ENCODE results near the gene UTRN. TPM values are rescaled to one million over a fixed set of nuclear protein-coding genes. Genes with fewer than 3 reads are reported as not detected.

Gene UTRN
- total RNA-seq, 2 experiments from 2014 or later, result 143 to 153 TPM

DNA sequence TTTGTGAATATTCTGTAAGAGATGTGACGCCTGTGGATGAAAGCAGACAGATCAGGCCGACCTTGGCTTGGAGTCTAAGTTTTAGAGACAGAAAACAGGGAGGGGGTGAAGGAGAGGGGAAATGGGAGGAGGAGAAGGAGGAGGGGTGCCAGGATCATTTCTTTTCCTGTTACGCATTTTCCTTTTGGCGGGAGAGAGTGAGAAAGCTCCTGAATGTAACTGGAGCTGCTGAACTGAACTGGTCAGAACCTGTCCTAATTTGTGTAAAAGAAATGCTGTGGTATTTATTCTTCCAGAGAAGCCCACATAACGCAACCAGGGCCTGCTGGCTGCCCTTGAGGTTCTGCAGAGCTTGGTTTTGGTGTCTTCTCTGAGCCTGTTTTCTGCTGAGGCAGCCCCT, 41.9 kb downstream of the UTRN start:
- H3K4me1 Mint-ChIP-seq (ENCODE audit: low read depth), result peaks cover 7% of the 10 kb centered on the region
- H3K9me3 Mint-ChIP-seq, result no peaks in the 10 kb centered on the region
- no peaks in the 10 kb centered on the region for H3K36me3 ChIP-seq (ENCODE audit: insufficient read depth, low read length)
- ChIA-PET CTCF (no interaction called here), POLR2A (no interaction called here)
- TF ChIP-seq, protein P1, sequence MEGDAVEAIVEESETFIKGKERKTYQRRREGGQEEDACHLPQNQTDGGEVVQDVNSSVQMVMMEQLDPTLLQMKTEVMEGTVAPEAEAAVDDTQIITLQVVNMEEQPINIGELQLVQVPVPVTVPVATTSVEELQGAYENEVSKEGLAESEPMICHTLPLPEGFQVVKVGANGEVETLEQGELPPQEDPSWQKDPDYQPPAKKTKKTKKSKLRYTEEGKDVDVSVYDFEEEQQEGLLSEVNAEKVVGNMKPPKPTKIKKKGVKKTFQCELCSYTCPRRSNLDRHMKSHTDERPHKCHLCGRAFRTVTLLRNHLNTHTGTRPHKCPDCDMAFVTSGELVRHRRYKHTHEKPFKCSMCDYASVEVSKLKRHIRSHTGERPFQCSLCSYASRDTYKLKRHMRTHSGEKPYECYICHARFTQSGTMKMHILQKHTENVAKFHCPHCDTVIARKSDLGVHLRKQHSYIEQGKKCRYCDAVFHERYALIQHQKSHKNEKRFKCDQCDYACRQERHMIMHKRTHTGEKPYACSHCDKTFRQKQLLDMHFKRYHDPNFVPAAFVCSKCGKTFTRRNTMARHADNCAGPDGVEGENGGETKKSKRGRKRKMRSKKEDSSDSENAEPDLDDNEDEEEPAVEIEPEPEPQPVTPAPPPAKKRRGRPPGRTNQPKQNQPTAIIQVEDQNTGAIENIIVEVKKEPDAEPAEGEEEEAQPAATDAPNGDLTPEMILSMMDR (IDR thresholded peaks at IDR 0.05), result no peak
- no peaks in the 10 kb centered on the region for H3K36me3 Mint-ChIP-seq (ENCODE audit: low read depth)
- no peak overlapping the region for H3K4me3 Mint-ChIP-seq
- DNase-seq, result no peak
- no peak overlapping the region for H3K4me3 ChIP-seq (ENCODE audit: low read length)
- no peaks in the 10 kb centered on the region for H3K27me3 ChIP-seq (ENCODE audit: control insufficient read depth in 1 of 2, insufficient read depth in 2 of 2, low read length in 2 of 2)
- H3K9me3 ChIP-seq (ENCODE audit: control insufficient read depth in 1 of 2, insufficient read depth in 1 of 2, low read length in 2 of 2), result no peaks in the 10 kb centered on the region
- H3K27ac Mint-ChIP-seq, result no peak overlapping the region
- H3K27me3 Mint-ChIP-seq, result no peaks in the 10 kb centered on the region
- H3K4me1 ChIP-seq (ENCODE audit: insufficient read depth, low read length), result no peaks in the 10 kb centered on the region
- intact Hi-C loops (cut with DNase I, micrococcal nuclease), result no loop called here
- no peak for ATAC-seq (ENCODE audit: poor library complexity)
- no peak overlapping the region for H3K27ac ChIP-seq (ENCODE audit: low read depth in 1 of 2, low read length in 2 of 2)

DNA sequence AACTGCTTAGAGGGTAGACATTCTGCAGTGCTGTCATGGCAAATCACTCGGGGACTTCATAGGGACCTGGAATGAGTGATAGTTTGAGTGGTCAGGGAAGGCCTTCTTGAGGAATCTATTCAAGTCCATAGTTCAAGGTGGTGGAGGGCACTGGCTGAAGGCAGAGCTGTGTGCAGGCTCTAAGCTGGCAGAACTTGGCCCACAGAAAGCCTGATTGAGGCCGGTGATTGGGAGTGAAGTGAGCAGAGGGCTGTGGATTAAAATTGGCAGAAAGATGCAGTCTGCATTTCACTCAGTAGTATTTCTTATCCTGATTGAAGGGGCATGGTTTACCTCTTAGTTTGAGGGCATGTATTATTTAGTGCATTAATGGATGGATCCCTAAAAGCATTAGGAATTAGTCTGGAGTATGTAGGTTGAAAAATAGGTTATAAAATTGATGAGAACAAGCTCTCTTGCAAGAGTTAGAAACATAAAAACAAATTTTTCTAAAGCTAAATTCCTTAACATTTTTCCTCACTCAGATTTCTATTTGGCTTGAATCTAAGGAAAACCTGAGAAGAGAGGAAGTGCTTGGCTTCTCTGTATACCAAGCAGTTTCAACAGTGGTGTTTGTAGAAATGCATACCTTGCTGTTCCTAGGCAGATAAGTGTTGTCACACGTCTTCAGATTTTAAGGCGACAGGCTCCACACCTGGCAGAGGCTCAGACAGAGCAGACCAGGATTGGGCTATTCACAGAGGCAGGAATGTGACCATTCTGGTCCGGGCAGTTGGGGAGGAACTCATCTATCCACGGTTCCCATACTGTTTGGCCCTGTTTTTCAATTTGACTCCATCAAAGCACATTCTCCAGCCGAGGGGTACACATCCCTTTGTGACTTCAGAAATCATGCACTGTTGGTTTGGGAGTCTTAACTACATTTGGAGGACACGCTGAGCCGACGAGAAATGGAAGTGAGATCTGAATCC, 45.2 kb downstream of the UTRN start:
- Mint-ChIP-seq H3K9me3 (no peaks in the 10 kb centered on the region), H3K36me3 (ENCODE audit: low read depth) (no peaks in the 10 kb centered on the region), H3K4me3 (no peak overlapping the region), H3K4me1 (ENCODE audit: low read depth) (peaks cover 32% of the 10 kb centered on the region), H3K27ac (peak overlapping the region; percentile 40), H3K27me3 (no peaks in the 10 kb centered on the region)
- DNase-seq (no peak), ATAC-seq (ENCODE audit: poor library complexity) (no peak)
- ChIA-PET POLR2A (no interaction called here), CTCF (no interaction called here)
- Histone ChIP-seq H3K9me3 (ENCODE audit: control insufficient read depth in 1 of 2, insufficient read depth in 1 of 2, low read length in 2 of 2) (no peaks in the 10 kb centered on the region), H3K36me3 (ENCODE audit: insufficient read depth, low read length) (no peaks in the 10 kb centered on the region), H3K4me3 (ENCODE audit: low read length) (no peak overlapping the region), H3K27me3 (ENCODE audit: control insufficient read depth in 1 of 2, insufficient read depth in 2 of 2, low read length in 2 of 2) (no peaks in the 10 kb centered on the region), H3K27ac (ENCODE audit: low read depth in 1 of 2, low read length in 2 of 2) (no peak overlapping the region), H3K4me1 (ENCODE audit: insufficient read depth, low read length) (peaks cover 12% of the 10 kb centered on the region)
- intact Hi-C loops (cut with DNase I, micrococcal nuclease), result loop anchor here (5.0 kb wide), 2 partner anchors 43 to 48 kb away; partner anchors contain the start of gene UTRN (in 1 of the 2)
- TF ChIP-seq, protein P1 (IDR thresholded peaks at IDR 0.05), result no peak

DNA sequence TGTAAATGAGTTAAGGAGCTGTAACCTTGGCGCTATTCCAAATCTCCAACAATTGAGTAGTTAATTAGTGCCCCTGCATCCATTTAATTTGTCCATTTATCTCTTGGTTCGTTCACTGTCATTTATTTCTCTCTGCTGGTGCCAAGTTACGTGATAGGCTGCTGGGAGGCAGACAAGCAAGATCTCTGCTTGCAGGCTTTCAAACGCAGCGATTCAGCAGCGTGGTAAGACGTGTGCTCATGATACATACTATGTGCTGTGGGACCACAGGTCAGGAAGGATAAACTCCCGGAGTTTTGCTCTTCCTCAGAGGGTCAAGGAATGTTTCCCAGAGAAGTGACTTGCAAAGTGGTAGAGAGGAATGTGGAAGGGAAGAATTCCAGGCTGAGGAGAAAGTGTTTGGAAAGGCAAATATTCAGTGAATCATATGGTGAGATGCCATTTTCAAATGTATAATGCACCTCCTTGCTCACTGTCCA, 46.4 kb downstream of the UTRN start:
- peaks cover 45% of the 10 kb centered on the region for H3K4me1 Mint-ChIP-seq (ENCODE audit: low read depth)
- intact Hi-C loops (cut with DNase I, micrococcal nuclease), result loop anchor here (5.0 kb wide), 2 partner anchors 44 to 49 kb away; partner anchors contain the start of gene UTRN (in 1 of the 2)
- TF ChIP-seq, protein P1 (IDR thresholded peaks at IDR 0.05), result no peak

More for the DNA sequence above, 46.4 kb downstream of the UTRN start:
- no peaks in the 10 kb centered on the region for H3K9me3 Mint-ChIP-seq
- H3K9me3 ChIP-seq (ENCODE audit: control insufficient read depth in 1 of 2, insufficient read depth in 1 of 2, low read length in 2 of 2), result no peaks in the 10 kb centered on the region
- no peak overlapping the region for H3K4me3 ChIP-seq (ENCODE audit: low read length)
- no peaks in the 10 kb centered on the region for H3K36me3 Mint-ChIP-seq (ENCODE audit: low read depth)
- ChIA-PET POLR2A (no interaction called here), CTCF (no interaction called here)
- no peaks in the 10 kb centered on the region for H3K27me3 ChIP-seq (ENCODE audit: control insufficient read depth in 1 of 2, insufficient read depth in 2 of 2, low read length in 2 of 2)
- H3K36me3 ChIP-seq (ENCODE audit: insufficient read depth, low read length), result no peaks in the 10 kb centered on the region
- no peak overlapping the region for H3K27ac ChIP-seq (ENCODE audit: low read depth in 1 of 2, low read length in 2 of 2)
- H3K4me3 Mint-ChIP-seq, result no peak overlapping the region
- H3K27ac Mint-ChIP-seq, result no peak overlapping the region
- DNase-seq (no peak), ATAC-seq (ENCODE audit: poor library complexity) (no peak)
- H3K4me1 ChIP-seq (ENCODE audit: insufficient read depth, low read length), result peaks cover 24% of the 10 kb centered on the region
- H3K27me3 Mint-ChIP-seq, result no peaks in the 10 kb centered on the region
